Hepatocyte (in vitro differentiated cells): ENCODE data around the gene GRN. TPM values are rescaled to one million over a fixed set of nuclear protein-coding genes. Genes with fewer than 3 reads are reported as not detected.

ENCODE experiments used
- DNase-seq: peaks from one replicate; pipeline ENCODE4 v3.0.0-alpha.2; 2016; ENCODE audit warnings: low spot score
- H2AFZ ChIP-seq: fragments of 200-600 bp; sonication (generic); 2 replicates; pipeline ENCODE4 v1.6.0; 2016; ENCODE audit warnings: antibody characterized with exemption, mild to moderate bottlenecking
- H3K27ac ChIP-seq: fragments of 200-600 bp; sonication (generic); 2 replicates; pipeline ENCODE4 v1.5.1; 2016; ENCODE audit warnings: mild to moderate bottlenecking
- H3K27me3 ChIP-seq: fragments of 200-600 bp; sonication (generic); 2 replicates; pipeline ENCODE4 v1.6.1; 2016
- H3K36me3 ChIP-seq: fragments of 200-600 bp; sonication (generic); replicated peaks from 2 replicates; pipeline ENCODE4 v1.5.1; 2016; ENCODE audit warnings: low read depth; ENCODE audit not compliant: insufficient read depth
- H3K4me1 ChIP-seq: fragments of 200-600 bp; sonication (generic); 2 replicates; pipeline ENCODE4 v1.5.1; 2016; ENCODE audit warnings: mild to moderate bottlenecking, moderate library complexity; ENCODE audit not compliant: insufficient read depth
- H3K4me2 ChIP-seq: fragments of 200-600 bp; sonication (generic); 2 replicates; pipeline ENCODE4 v1.6.0; 2016
- H3K4me3 ChIP-seq: fragments of 200-600 bp; sonication (generic); 2 replicates; pipeline ENCODE4 v1.5.1; 2016; ENCODE audit warnings: mild to moderate bottlenecking
- H3K79me2 ChIP-seq: fragments of 200-600 bp; sonication (generic); 2 replicates; pipeline ENCODE4 v1.6.0; 2017; ENCODE audit warnings: mild to moderate bottlenecking
- H3K9me2 ChIP-seq: fragments of 200-600 bp; sonication (generic); replicated peaks from 2 replicates; pipeline ENCODE4 v1.6.0; 2017; ENCODE audit warnings: mild to moderate bottlenecking; ENCODE audit not compliant: insufficient read depth
- H3K9me3 ChIP-seq: fragments of 200-600 bp; sonication (generic); 2 replicates; pipeline ENCODE4 v1.5.1; 2016; ENCODE audit warnings: low read depth, mild to moderate bottlenecking
- H4K20me1 ChIP-seq: fragments of 200-600 bp; sonication (generic); 2 replicates; pipeline ENCODE4 v1.6.0; 2016; ENCODE audit warnings: mild to moderate bottlenecking; ENCODE audit not compliant: insufficient read depth, poor library complexity, severe bottlenecking
- CTCF ChIP-seq: fragments of 200-600 bp; sonication (generic); IDR thresholded peaks from 2 replicates; pipeline ENCODE4 v1.5.1; 2016; ENCODE audit warnings: antibody characterized with exemption, mild to moderate bottlenecking; ENCODE audit not compliant: poor library complexity
- EZH2 ChIP-seq: fragments of 200-600 bp; sonication (generic); IDR thresholded peaks from 2 replicates; pipeline ENCODE4 v1.6.1; 2016; ENCODE audit warnings: antibody characterized with exemption, mild to moderate bottlenecking, borderline replicate concordance
- EZH2phosphoT487 ChIP-seq: fragments of 200-600 bp; sonication (generic); IDR thresholded peaks from one replicate; pipeline ENCODE4 v1.6.1; 2018; ENCODE audit warnings: antibody characterized with exemption, mild to moderate bottlenecking, low read depth, moderate library complexity; ENCODE audit not compliant: unreplicated experiment, severe bottlenecking
- WGBS: methylation state at CpG from one replicate; pipeline ENCODE4 v1.1.6; 2016; ENCODE audit warnings: low lambda C conversion rate; ENCODE audit errors: missing lambda C conversion rate; 5-methylcytosine and 5-hydroxymethylcytosine counted together
- polyA plus RNA-seq: library from polyadenylated mRNA; unstranded; fragments of >200 nt; fragmentation: Nextera tagmentation; extraction: Ambion mirVana; gene quantifications from 2 replicates; pipeline ENCODE4 v1.2.1, GENCODE V29; 2016
- total RNA-seq: library from RNA; depleted of rRNA; stranded (reverse); fragments of >200 nt; gene quantifications from 2 replicates; pipeline ENCODE4 v1.2.3, GENCODE V29; 2014

The GRN gene
- total and polyA plus RNA-seq, 2 experiments from 2014 or later: 299 to 785 TPM

- Histone ChIP-seq H3K27me3 (peaks cover 23% of the 10 kb centered on the region), H3K9me3 (no peaks in the 10 kb centered on the region), H3K4me3 (no peak overlapping the region), H3K79me2 (no peaks in the 10 kb centered on the region), H3K4me2 (no peak overlapping the region), H3K9me2 (no peaks in the 10 kb centered on the region), H3K4me1 (peaks cover 2% of the 10 kb centered on the region), H4K20me1 (no peaks in the 10 kb centered on the region), H3K27ac (no peak overlapping the region), H3K36me3 (no peaks in the 10 kb centered on the region), H2AFZ (no peak overlapping the region)
- 83% methylated on average over 9 of the region's 9 CpGs for WGBS
- DNase-seq: no peak
- TF ChIP-seq CTCF (no peak), EZH2phosphoT487 (no peak), EZH2 (no peak)
Measured at GRCh38 chr17:44380767-44381166, 35.7 kb downstream of the GRN start.

GRCh38 chr17:44381810-44382305, 36.8 kb downstream of the GRN start:
- H3K27me3 ChIP-seq: peaks cover 31% of the 10 kb centered on the region
- peaks cover 5% of the 10 kb centered on the region for H3K4me1 ChIP-seq

GRCh38 chr17:44382917-44383316, 37.8 kb downstream of the GRN start:
- no peak overlapping the region for H2AFZ ChIP-seq
- TF ChIP-seq CTCF: no peak
- TF ChIP-seq EZH2: no peak
- TF ChIP-seq EZH2phosphoT487: no peak
- no peaks in the 10 kb centered on the region for H3K9me2 ChIP-seq
- no peaks in the 10 kb centered on the region for H3K79me2 ChIP-seq
- H3K4me1 ChIP-seq: peaks cover 5% of the 10 kb centered on the region
- no peaks in the 10 kb centered on the region for H3K9me3 ChIP-seq
- H3K27ac ChIP-seq: no peak overlapping the region
- no peaks in the 10 kb centered on the region for H3K36me3 ChIP-seq
- H3K4me2 ChIP-seq: no peak overlapping the region
- DNase-seq: no peak
- no peaks in the 10 kb centered on the region for H4K20me1 ChIP-seq
- H3K4me3 ChIP-seq: no peak overlapping the region
- peaks cover 31% of the 10 kb centered on the region for H3K27me3 ChIP-seq
- 89% methylated on average over 6 of the region's 6 CpGs for WGBS

More at GRCh38 chr17:44381810-44382305, 36.8 kb downstream of the GRN start:
- H3K27ac ChIP-seq: no peak overlapping the region
- H3K36me3 ChIP-seq: no peaks in the 10 kb centered on the region
- no peaks in the 10 kb centered on the region for H4K20me1 ChIP-seq
- TF ChIP-seq CTCF: no peak
- no peak for TF ChIP-seq EZH2
- TF ChIP-seq EZH2phosphoT487: no peak
- H3K4me3 ChIP-seq: no peak overlapping the region
- 89% methylated on average over 4 of the region's 4 CpGs for WGBS
- H3K79me2 ChIP-seq: no peaks in the 10 kb centered on the region
- DNase-seq: no peak
- no peaks in the 10 kb centered on the region for H3K9me3 ChIP-seq
- no peak overlapping the region for H2AFZ ChIP-seq
- H3K9me2 ChIP-seq: no peaks in the 10 kb centered on the region
- H3K4me2 ChIP-seq: no peak overlapping the region

GRCh38 chr17:44383363-44383762, 38.3 kb downstream of the GRN start:
- Histone ChIP-seq H3K4me2 (no peak overlapping the region), H3K27me3 (peaks cover 31% of the 10 kb centered on the region), H4K20me1 (no peaks in the 10 kb centered on the region), H3K27ac (no peak overlapping the region), H3K9me3 (no peaks in the 10 kb centered on the region), H3K36me3 (no peaks in the 10 kb centered on the region), H2AFZ (no peak overlapping the region), H3K79me2 (no peaks in the 10 kb centered on the region), H3K9me2 (no peaks in the 10 kb centered on the region), H3K4me3 (no peak overlapping the region), H3K4me1 (peaks cover 5% of the 10 kb centered on the region)
- no peak for DNase-seq
- TF ChIP-seq EZH2 (no peak), CTCF (no peak), EZH2phosphoT487 (no peak)
- 97% methylated on average over 15 of the region's 15 CpGs for WGBS
